ENCODE measurements around the gene LYPD4. TPM values are rescaled to one million over a fixed set of nuclear protein-coding genes. Genes with fewer than 3 reads are reported as not detected.
A peak's percentile ranks its signal among the peaks of the same experiment; 100 is the strongest.
"Not testable (repeated sequence)": the region's sequence is repeated elsewhere in the genome, so short reads cannot be mapped to it uniquely, and the experiment has no call there.

LYPD4 gene
- total RNA-seq, 1 experiment from 2014 or later: not detected

- DNase-seq (ENCODE audit: low spot score): no peak
- in situ Hi-C loops (cut with HindIII; ENCODE audit: low sequenced_read_pairs): no loop called here
These were observed 34.2 kb downstream of the LYPD4 start for GRCh38 chr19:41810301-41810700.

GRCh38 chr19:41808663-41809566 is 35.6 kb downstream of the LYPD4 start:
- no peak for DNase-seq (ENCODE audit: low spot score)
- in situ Hi-C loops (cut with HindIII; ENCODE audit: low sequenced_read_pairs): no loop called here

- no peak for DNase-seq (ENCODE audit: low spot score)
- in situ Hi-C loops (cut with HindIII; ENCODE audit: low sequenced_read_pairs): no loop called here
These were observed 37.3 kb downstream of the LYPD4 start for GRCh38 chr19:41807176-41807575.

GRCh38 chr19:41804336-41804735 is 40.1 kb downstream of the LYPD4 start:
- in situ Hi-C loops (cut with HindIII; ENCODE audit: low sequenced_read_pairs): no loop called here
- no peak for DNase-seq (ENCODE audit: low spot score)

DNA sequence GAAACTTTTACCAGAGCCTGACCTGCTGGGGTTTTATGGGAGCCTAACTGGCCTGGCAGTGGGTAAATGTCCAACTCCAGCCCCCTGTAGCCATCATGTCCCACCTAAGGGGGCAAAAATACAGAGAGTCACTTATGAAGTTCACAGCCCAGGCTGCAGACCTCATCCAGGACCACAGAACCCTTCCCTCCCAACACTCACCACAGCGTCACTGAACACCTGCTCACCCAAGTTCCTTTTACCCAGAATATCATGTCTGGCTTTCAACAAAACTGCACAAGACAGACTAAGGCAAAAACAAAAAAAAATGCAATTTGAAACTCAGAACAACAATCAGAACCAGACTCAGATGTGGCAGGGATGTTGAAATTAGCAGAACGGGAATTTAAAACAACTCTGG is 41.7 kb downstream of the LYPD4 start:
- in situ Hi-C loops (cut with HindIII; ENCODE audit: low sequenced_read_pairs): no loop called here
- no peak for DNase-seq (ENCODE audit: low spot score)

- in situ Hi-C loops (cut with HindIII; ENCODE audit: low sequenced_read_pairs): no loop called here
- DNase-seq (ENCODE audit: low spot score): no peak
These were observed 42.7 kb downstream of the LYPD4 start for GRCh38 chr19:41801792-41802211.

- in situ Hi-C loops (cut with HindIII; ENCODE audit: low sequenced_read_pairs): no loop called here
- DNase-seq (ENCODE audit: low spot score): no peak
These were observed 43.5 kb downstream of the LYPD4 start for GRCh38 chr19:41801031-41801430.

DNA sequence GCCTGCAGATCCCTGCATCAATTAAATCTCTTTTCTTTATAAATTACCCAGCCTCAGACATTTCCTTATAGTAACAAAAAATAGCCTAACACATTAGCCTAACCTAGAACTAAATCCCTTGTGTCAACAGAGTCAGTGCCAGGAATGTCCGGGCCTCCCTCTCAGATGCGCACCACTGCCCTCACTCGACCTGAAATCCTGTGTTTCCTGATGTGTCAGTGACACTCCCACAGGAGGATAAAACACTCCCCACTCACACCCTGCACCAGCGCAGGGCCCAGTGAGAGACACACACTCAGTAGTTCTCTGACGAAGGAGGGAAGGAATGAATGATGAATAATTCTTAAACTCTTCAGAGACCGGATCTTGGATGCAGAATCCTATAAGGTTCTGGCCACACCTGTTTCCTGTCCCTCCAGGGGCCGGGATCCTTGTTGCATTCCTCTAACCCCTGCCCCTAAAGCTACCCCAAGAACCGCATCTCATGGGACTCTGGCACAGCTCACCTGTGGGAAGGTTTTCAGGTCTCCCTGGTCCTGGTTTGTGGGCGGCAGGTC is 45.0 kb downstream of the LYPD4 start:
- DNase-seq (ENCODE audit: low spot score): no peak
- in situ Hi-C loops (cut with HindIII; ENCODE audit: low sequenced_read_pairs): no loop called here

DNA sequence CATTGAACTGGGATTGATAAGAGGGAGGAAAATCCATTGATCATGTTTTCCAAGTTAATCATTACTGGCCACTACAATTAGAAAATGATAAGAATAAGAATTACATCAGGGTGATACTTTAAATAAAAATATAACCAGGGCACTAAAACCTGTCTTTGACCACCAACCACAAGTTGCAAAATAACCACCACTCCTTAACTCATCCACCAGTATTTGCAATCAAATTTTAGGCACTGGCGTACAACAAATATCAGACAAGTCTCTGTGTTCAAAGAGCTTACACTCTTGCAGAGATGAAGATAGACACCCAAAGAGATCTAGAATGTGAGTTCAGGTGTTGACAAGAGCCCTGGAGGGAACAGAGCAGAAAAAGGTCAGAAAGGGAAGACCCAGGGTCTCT is 47.6 kb downstream of the LYPD4 start:
- no peak for DNase-seq (ENCODE audit: low spot score)
- in situ Hi-C loops (cut with HindIII; ENCODE audit: low sequenced_read_pairs): no loop called here

DNA sequence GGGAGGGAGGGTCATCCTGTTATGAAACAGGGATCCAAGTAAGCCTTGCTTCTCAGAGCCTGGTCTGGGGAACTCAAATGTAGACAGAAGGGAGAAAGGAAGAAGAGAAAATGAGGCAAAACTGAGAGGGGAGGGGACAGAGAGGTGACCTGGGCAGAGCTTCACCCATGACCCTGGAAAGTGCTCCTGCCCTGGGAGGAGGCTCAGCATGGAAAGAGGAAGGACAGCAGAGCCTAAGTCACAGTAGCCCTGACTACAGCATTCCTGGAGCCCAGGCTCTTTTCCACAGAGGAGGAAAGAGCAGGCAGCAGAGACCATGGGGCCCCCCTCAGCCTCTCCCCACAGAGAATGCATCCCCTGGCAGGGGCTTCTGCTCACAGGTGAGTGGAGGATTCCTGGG is 48.1 kb downstream of the LYPD4 start, which contains the start of gene CEACAM3:
CEACAM3 (plus strand) TSS at position 226 of the 400 bp plus-strand sequence; CDS start at position 317, 91 bp downstream.
- in situ Hi-C loops (cut with HindIII; ENCODE audit: low sequenced_read_pairs): no loop called here
- DNase-seq (ENCODE audit: low spot score): no peak

DNA sequence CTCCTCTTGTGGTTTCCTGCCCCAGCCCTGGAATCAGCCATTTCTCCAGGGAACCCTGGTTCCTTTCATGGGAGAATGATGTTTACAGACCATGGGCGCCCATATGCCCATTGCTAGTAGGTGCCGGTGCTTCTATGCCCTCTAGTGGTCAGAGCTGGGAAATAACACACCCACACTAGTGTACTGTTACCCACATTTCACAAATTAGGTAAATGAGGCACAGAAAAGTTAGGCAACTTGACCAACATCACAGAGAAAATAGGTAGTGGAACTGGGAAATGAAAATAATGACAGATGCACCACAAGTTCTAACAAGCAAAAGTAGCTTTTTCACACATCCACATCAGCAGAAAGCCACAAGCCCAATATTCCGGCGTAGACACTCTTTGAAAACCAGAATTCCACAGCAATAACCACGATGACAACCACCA is 49.4 kb downstream of the LYPD4 start:
- in situ Hi-C loops (cut with HindIII; ENCODE audit: low sequenced_read_pairs): no loop called here
- peak; percentile 25 for DNase-seq (ENCODE audit: low spot score)

- in situ Hi-C loops (cut with HindIII; ENCODE audit: low sequenced_read_pairs): no loop called here
These were observed 51.1 kb downstream of the LYPD4 start for GRCh38 chr19:41793414-41793727.

DNA sequence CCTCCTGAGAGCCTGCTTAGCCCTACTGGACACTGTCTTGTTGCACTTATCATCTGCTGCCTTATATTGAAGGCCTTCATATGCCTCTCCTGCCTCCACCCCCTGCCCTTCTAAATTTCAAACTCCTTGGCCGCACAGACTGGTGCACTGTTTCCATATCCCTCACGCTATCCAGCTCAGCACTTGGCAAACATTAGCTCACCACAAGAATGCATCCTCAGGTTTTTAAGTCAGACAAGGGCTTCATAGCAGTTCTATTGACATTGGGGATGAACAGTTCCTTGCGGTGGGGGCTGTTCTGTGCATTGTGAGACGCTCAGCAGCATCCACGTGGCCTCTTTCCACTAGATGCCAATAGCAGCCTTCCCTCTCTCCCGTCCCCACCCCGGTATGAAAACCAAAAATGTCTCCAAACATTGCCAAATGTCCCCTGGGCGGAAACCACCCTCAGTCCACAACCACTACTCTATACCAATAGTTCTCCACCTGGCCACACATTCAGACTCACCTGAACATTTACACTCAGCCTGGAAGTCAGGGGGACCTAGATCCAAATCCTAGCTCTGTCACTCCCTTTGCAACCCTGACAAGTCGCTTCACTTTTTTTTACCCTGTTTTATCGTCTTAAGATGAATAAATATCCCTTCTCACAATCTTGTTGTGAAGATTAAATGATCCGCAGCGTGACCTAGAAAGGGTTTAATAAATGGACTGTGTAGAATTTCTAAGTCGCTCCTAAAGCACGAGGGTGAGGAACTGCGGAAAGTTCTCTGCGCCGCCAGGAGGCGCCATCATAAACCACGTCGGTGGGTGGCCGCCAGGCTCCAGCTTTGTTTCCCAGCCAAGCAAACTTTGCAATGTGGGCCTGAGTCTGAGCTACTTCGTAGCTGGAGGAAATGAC is 51.7 kb downstream of the LYPD4 start:
- peak; percentile 15 for DNase-seq (ENCODE audit: low spot score)
- in situ Hi-C loops (cut with HindIII; ENCODE audit: low sequenced_read_pairs): no loop called here

More at GRCh38 chr19:41793414-41793727, 51.1 kb downstream of the LYPD4 start:
- DNase-seq (ENCODE audit: low spot score): no peak

- DNase-seq (ENCODE audit: low spot score); in situ Hi-C loops (cut with HindIII; ENCODE audit: low sequenced_read_pairs): not testable (repeated sequence)
These were observed 55.4 kb downstream of the LYPD4 start for GRCh38 chr19:41789053-41789452.

DNA sequence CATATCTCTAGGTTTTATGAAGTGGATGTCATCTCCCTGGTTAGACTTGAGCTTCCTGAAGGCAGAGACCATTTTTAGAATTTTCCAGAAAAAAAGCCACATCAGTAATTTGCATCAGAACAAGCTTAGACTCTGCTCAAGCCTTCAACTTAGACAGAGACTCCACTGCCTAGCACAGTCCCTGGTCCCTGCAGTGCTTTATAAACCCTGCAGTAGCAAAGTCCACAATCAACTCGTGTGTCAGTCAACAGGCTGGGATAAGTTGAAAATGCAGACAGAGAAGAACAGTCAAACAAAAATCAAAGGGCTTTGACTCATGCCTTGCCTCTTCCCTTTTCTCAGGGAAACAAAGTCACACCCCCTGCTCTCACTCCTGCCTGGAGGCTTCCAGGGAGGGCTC is 56.0 kb downstream of the LYPD4 start:
- in situ Hi-C loops (cut with HindIII; ENCODE audit: low sequenced_read_pairs); DNase-seq (ENCODE audit: low spot score): not testable (repeated sequence)

Other genes starting within 250 kb of the LYPD4 start
- not detected in 2 replicates for gene CEACAM4, start 217.6 kb downstream of the LYPD4 start, total RNA-seq (2014; rRNA removed; shearing (Covaris generic))
- not detected in 2 replicates for gene CEACAM7, start 156.4 kb downstream of the LYPD4 start, total RNA-seq (2014; rRNA removed; shearing (Covaris generic))
- not detected in 2 replicates for gene CEACAM5, start 136.1 kb downstream of the LYPD4 start, total RNA-seq (2014; rRNA removed; shearing (Covaris generic))
- gene CEACAM6, start 89.2 kb downstream of the LYPD4 start, total RNA-seq (2014; rRNA removed; shearing (Covaris generic)): not detected in 2 replicates
- not detected in 2 replicates for gene CEACAM3, start 48.1 kb downstream of the LYPD4 start, total RNA-seq (2014; rRNA removed; shearing (Covaris generic))
- gene DMRTC2, start 359 bp upstream of the LYPD4 start, total RNA-seq (2014; rRNA removed; shearing (Covaris generic)): not detected in 2 replicates
- gene RPS19, start 15.6 kb upstream of the LYPD4 start, total RNA-seq (2014; rRNA removed; shearing (Covaris generic)): 3,257 and 3,896 TPM in 2 replicates
- 1.0 and 1.4 TPM in 2 replicates for gene CD79A, start 32.6 kb upstream of the LYPD4 start, total RNA-seq (2014; rRNA removed; shearing (Covaris generic))
- gene ARHGEF1, start 38.5 kb upstream of the LYPD4 start, total RNA-seq (2014; rRNA removed; shearing (Covaris generic)): 33.0 and 43.6 TPM in 2 replicates
- gene ERFL, start 83.8 kb upstream of the LYPD4 start, total RNA-seq (2014; rRNA removed; shearing (Covaris generic)): not detected in 2 replicates
- gene RABAC1, start 114.6 kb upstream of the LYPD4 start, total RNA-seq (2014; rRNA removed; shearing (Covaris generic)): 198 and 315 TPM in 2 replicates
- 1.2 and 2.7 TPM in 2 replicates for gene ATP1A3, start 149.5 kb upstream of the LYPD4 start, total RNA-seq (2014; rRNA removed; shearing (Covaris generic))
- 0.49 and 1.1 TPM in 2 replicates for gene GRIK5, start 225.5 kb upstream of the LYPD4 start, total RNA-seq (2014; rRNA removed; shearing (Covaris generic))
- gene ZNF574, start 231.5 kb upstream of the LYPD4 start, total RNA-seq (2014; rRNA removed; shearing (Covaris generic)): 22.4 and 22.7 TPM in 2 replicates

Measured in G401 (cell line).